MM.1S (cell line): ENCODE data around the gene MGARP.

Experiments used
- EZH2 ChIP-seq: fragments of 300-600 bp; sonication (generic); optimal IDR thresholded peaks from 2 replicates; pipeline ENCODE3; 2017; ENCODE audit warnings: low read depth, mild to moderate bottlenecking, antibody characterized with exemption, low read length, mixed read lengths
- EZH2phosphoT487 ChIP-seq: fragments of 300-600 bp; sonication (generic); IDR thresholded peaks from 2 replicates; pipeline ENCODE4 v1.6.1; 2018; ENCODE audit warnings: antibody characterized with exemption, low read length
- TF ChIP-seq, protein P1 (sequence below): fragments of 300-600 bp; sonication (generic); IDR thresholded peaks from 2 replicates; pipeline ENCODE4 v1.5.1; 2016; ENCODE audit warnings: antibody characterized with exemption, low read length, mixed read lengths

DNA sequence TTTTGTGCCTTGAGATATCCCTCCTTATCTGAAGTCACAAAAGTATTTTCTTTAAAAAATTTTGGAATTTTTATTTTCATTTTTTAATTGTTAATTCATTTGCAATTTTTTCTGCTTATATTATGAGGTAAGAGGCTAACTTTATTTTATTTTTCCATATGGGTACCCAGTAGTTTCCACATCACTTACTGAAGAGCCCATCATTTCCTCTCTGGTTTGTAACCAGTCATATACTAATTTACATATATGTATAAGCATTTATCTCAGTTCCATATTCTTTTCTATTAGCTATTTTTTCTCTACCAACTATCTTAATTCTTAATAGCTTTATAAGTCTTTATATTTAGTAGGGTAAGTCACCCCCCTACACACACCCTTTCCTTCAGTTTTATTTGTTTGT is 27.0 kb downstream of the MGARP start:
- TF ChIP-seq EZH2phosphoT487 (no peak), EZH2 (no peak)
- TF ChIP-seq, protein P1, sequence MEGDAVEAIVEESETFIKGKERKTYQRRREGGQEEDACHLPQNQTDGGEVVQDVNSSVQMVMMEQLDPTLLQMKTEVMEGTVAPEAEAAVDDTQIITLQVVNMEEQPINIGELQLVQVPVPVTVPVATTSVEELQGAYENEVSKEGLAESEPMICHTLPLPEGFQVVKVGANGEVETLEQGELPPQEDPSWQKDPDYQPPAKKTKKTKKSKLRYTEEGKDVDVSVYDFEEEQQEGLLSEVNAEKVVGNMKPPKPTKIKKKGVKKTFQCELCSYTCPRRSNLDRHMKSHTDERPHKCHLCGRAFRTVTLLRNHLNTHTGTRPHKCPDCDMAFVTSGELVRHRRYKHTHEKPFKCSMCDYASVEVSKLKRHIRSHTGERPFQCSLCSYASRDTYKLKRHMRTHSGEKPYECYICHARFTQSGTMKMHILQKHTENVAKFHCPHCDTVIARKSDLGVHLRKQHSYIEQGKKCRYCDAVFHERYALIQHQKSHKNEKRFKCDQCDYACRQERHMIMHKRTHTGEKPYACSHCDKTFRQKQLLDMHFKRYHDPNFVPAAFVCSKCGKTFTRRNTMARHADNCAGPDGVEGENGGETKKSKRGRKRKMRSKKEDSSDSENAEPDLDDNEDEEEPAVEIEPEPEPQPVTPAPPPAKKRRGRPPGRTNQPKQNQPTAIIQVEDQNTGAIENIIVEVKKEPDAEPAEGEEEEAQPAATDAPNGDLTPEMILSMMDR: no peak
